GM21737 (cell line): ENCODE results near the gene SLC2A1.
"Not testable (repeated sequence)": the region's sequence is repeated elsewhere in the genome, so short reads cannot be mapped to it uniquely, and the experiment has no call there.

ENCODE experiments used
- ATAC-seq: cut with Tn5 transposase; IDR thresholded peaks from one replicate; pipeline ENCODE4 v1.9.1; 2021; ENCODE audit warnings: mild to moderate bottlenecking, moderate library complexity; ENCODE audit not compliant: unreplicated experiment

Gene SLC2A1

DNA sequence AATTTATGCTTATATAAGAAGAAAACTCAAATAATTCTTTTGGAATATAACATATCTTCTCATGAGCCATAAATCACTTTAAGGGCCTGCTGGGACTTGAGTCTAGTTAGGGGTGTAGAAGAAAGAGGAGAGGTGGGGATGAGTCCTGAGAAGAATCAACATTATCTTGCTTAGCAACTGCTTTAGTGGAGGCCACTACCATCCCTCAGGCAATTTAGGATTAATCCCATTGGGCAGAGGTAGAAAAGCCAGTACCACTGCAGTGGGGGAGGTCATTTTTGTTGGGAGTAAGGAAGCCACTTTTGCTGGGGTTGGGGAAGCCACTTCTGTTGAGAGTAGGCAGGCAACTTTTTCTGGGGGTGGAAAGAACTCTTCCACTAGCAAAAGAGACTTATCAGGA, 47.7 kb downstream of the SLC2A1 start:
- no peak for ATAC-seq

- no peak for ATAC-seq
Observed at GRCh38 chr1:42908046-42908445, 50.6 kb downstream of the SLC2A1 start.

DNA sequence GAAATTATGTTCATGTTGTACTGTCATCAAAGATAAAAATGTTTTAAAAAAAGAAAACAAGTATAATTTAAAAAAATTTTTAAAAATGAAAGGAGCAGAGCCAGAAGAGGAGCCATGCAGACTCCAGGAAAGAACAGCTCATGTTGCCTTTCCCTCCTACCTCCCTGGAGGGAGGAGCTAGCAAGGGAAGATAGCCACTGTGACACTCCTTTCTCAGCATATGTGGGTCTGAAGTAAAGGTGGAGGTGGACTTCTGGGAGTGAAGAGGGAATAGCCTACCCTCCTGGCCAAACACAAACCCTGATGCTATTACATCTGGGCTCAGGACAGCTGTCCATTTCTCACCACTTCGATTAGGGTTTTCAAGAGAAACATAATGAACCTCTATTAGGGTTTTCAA, 54.2 kb downstream of the SLC2A1 start:
- no peak for ATAC-seq

GRCh38 chr1:42899960-42900359, 58.7 kb downstream of the SLC2A1 start:
- not testable (repeated sequence) for ATAC-seq

- no peak for ATAC-seq
Observed at GRCh38 chr1:42891465-42892138, 67.1 kb downstream of the SLC2A1 start.

DNA sequence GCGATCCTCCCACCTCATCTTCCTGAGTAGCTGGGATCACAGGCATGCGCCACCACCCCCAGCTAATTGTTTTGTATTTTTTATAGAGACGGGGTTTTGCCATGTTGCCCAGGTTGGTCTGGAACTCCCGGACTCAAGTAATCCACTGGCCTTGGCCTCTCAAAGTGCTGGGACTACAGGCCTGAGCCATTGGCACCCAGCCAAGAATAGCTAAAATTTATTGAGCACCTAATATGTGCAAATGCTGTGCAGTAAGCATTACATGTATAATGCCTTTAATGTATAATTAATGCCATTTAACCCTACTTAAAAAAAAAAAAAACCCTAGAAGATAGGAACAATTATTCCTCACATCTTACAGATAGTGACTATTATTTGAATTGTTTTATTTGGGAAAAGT, 69.4 kb downstream of the SLC2A1 start:
- ATAC-seq, result no peak

DNA sequence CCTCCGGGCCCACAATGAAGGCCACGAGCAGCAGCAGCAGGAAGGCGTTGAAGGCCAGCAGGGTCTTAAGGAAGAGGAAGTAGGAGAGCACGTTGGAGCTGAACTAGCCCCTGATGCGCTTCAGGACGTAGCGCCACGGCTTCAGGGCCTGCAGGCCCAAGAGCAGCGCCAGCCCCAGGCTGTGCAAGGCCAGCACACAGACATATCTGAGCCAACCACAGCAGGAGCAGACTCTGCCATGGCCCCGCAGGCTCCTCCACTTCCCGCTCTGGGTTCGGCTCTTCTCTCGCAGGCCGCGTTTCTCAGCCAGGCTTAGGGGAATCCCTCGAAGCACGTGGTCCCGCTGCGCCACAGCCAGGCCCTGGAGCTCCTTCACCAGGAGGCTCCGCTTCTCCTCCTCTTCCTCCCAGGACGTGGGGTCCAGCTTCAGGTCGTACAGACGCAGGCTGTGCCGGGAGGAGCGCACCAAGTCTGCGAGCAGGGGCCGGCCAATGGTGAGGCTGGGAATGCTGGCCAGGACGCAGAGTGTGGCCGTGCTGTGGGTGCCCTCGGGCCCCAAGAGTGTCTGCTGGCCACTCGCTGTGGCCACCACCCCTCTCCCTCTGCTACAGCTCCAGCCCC, 70.5 kb downstream of the SLC2A1 start:
- no peak for ATAC-seq

GRCh38 chr1:42887366-42887765, 71.3 kb downstream of the SLC2A1 start:
- ATAC-seq, result no peak

DNA sequence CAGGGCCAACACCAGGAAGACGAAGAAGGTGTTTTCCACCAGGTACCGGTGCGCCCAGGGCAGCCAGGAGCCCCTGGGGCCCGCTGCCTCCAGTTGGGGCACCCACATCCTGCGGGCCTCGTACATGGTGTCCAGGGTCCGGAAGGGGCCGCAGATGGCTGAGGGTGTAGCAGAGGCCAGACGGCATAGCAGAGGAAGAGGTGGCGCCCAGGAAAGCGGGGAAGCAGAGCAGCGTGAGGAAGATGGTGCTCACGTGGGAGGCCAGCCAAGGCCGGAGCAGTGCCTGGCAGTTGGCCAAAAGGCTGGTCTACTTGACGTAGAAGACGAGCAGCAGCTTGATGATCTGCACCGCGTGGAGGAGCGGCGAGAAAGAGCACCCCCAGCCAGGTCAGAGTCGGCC, 71.9 kb downstream of the SLC2A1 start:
- no peak for ATAC-seq

- no peak for ATAC-seq
Observed at GRCh38 chr1:42886046-42886739, 72.5 kb downstream of the SLC2A1 start.

GRCh38 chr1:42880384-42880783, 78.3 kb downstream of the SLC2A1 start:
- ATAC-seq, result no peak

DNA sequence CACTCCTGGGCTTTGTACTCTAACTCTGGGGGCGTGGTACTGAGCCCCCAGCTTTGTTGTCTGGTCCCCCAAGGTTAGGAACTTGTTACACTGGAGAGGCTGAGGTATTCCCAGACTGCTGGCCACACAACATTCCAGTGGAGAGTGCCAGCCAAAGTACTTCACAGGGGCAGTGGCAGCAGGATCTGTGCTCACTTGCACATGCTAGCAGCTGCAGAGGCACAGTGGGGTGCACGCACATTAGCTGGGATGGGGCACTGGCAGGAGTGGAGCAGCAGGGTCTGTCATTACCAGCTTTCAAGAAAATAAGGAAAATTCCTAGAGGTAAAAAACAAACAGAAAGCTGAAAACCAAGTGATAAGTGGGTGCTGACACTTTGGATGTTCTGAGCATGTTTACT, 81.3 kb downstream of the SLC2A1 start:
- ATAC-seq, result no peak

- no peak for ATAC-seq
Observed at GRCh38 chr1:42876009-42876408, 82.7 kb downstream of the SLC2A1 start.
